Activated T-helper 1 cell treated with anti-CD3 and anti-CD28 coated beads, Interleukin-2, amount 50 U/mL, for 16 hours (primary cell): Measurements from ENCODE around the gene HIPK2.
"Not testable (repeated sequence)": the region's sequence is repeated elsewhere in the genome, so short reads cannot be mapped to it uniquely, and the experiment has no call there.

ENCODE experiments used
- DNase-seq, 2 donors: peaks; one replicate each; pipeline ENCODE4 v3.0.0-alpha.2; 2020; ENCODE audit warnings: low read depth in 1 of 2, low spot score in 1 of 2

The HIPK2 gene

GRCh38 chr7:139635526-139636302, 142.1 kb downstream of the HIPK2 start:
- DNase-seq, result peak; percentile 15 to 26

- DNase-seq, result no peak
These were observed 143.7 kb downstream of the HIPK2 start for GRCh38 chr7:139634087-139634486.

- DNase-seq, result no peak
These were observed 146.2 kb downstream of the HIPK2 start for GRCh38 chr7:139631520-139632031.

- no peak for DNase-seq
These were observed 146.9 kb downstream of the HIPK2 start for GRCh38 chr7:139630643-139631519.

GRCh38 chr7:139629392-139630082, 148.3 kb downstream of the HIPK2 start:
- DNase-seq, result no peak

- no peak for DNase-seq
These were observed 150.0 kb downstream of the HIPK2 start for GRCh38 chr7:139627831-139628230.

- DNase-seq, result no peak
These were observed 151.0 kb downstream of the HIPK2 start for GRCh38 chr7:139626817-139627216.

GRCh38 chr7:139623518-139623917, 154.3 kb downstream of the HIPK2 start:
- no peak for DNase-seq

- peak in 1 of 2 donors; percentile 13 for DNase-seq
These were observed 157.0 kb downstream of the HIPK2 start for GRCh38 chr7:139620676-139621344.

- no peak for DNase-seq
These were observed 158.5 kb downstream of the HIPK2 start for GRCh38 chr7:139619367-139619657.

- peak in 1 of 2 donors; percentile 13 for DNase-seq
These were observed 159.1 kb downstream of the HIPK2 start for GRCh38 chr7:139618482-139619366.

GRCh38 chr7:139617074-139617473, 160.7 kb downstream of the HIPK2 start:
- DNase-seq, result no peak

- DNase-seq, result no peak
These were observed 162.9 kb downstream of the HIPK2 start for GRCh38 chr7:139614886-139615285.

GRCh38 chr7:139613971-139614411, 163.8 kb downstream of the HIPK2 start:
- no peak for DNase-seq

GRCh38 chr7:139611556-139611955, 166.2 kb downstream of the HIPK2 start:
- DNase-seq, result not testable (repeated sequence)

GRCh38 chr7:139610595-139610994, 167.2 kb downstream of the HIPK2 start:
- no peak for DNase-seq

GRCh38 chr7:139603896-139604295, 173.9 kb downstream of the HIPK2 start:
- DNase-seq, result no peak

- no peak for DNase-seq
These were observed 174.5 kb downstream of the HIPK2 start for GRCh38 chr7:139603282-139603681.

- no peak for DNase-seq
These were observed 175.6 kb downstream of the HIPK2 start for GRCh38 chr7:139602143-139602722.

- DNase-seq, result no peak
These were observed 176.6 kb downstream of the HIPK2 start for GRCh38 chr7:139601176-139601575.
